Urinary bladder (tissue), 4 donors: ENCODE results near the gene PTPN22. TPM values are rescaled to one million over a fixed set of nuclear protein-coding genes. Genes with fewer than 3 reads are reported as not detected.

Experiments used
- DNase-seq: peaks from one replicate; pipeline ENCODE4 v3.0.0-alpha.2; 2015; ENCODE audit errors: extremely low spot score
- H3K27ac ChIP-seq: one replicate; pipeline ENCODE4 v1.5.1; 2013; ENCODE audit warnings: low read depth, mild to moderate bottlenecking, moderate library complexity
- H3K36me3 ChIP-seq: one replicate; pipeline ENCODE4 v1.6.1; 2013; ENCODE audit warnings: mild to moderate bottlenecking, moderate library complexity; ENCODE audit not compliant: insufficient read depth
- H3K4me1 ChIP-seq: one replicate; pipeline ENCODE4 v1.6.1; 2013; ENCODE audit warnings: mild to moderate bottlenecking, moderate library complexity; ENCODE audit not compliant: insufficient read depth
- H3K4me3 ChIP-seq: one replicate; pipeline ENCODE4 v1.5.1; 2013; ENCODE audit warnings: low read depth, low read length
- WGBS: extraction: QIAGEN DNeasy Blood & Tissue Kit; methylation state at CpG from one replicate; pipeline ENCODE4 v1.1.7; 2013; 5-methylcytosine and 5-hydroxymethylcytosine counted together
- polyA plus RNA-seq: library from polyadenylated mRNA; stranded (reverse); fragments of 200-250 nt; gene quantifications from one replicate; pipeline ENCODE4 v1.2.3, GENCODE V29; 2013
- total RNA-seq: library from RNA; depleted of rRNA; stranded (reverse); fragments of >200 nt; gene quantifications from one replicate; pipeline ENCODE4 v1.2.3, GENCODE V29; 2014
- donor health status: healthy with polysubstance abuse.
- donor health status: healthy.

Gene PTPN22
- total RNA-seq (2.3 TPM), polyA plus RNA-seq (1.2 TPM)

GRCh38 chr1:113871597-113872113, at the start of gene PTPN22:
PTPN22 (minus strand) TSS chr1:113871712.
- 70% methylated on average over 4 of the region's 4 CpGs for WGBS
- DNase-seq = no peak
- Histone ChIP-seq H3K36me3 (peaks cover 1% of the 10 kb centered on the region), H3K4me1 (no peaks in the 10 kb centered on the region), H3K4me3 (peak within 1 kb of the TSS; percentile 18), H3K27ac (no peak within 1 kb of the TSS)

GRCh38 chr1:113918243-113918642, 46.7 kb upstream of the PTPN22 start:
- Histone ChIP-seq H3K27ac (no peak overlapping the region), H3K4me1 (no peaks in the 10 kb centered on the region), H3K36me3 (no peaks in the 10 kb centered on the region), H3K4me3 (no peak overlapping the region)
- DNase-seq = no peak

- 88% methylated on average over 2 of the region's 2 CpGs for WGBS
- no peaks in the 10 kb centered on the region for H3K4me1 ChIP-seq
- no peak overlapping the region for H3K27ac ChIP-seq
- no peak for DNase-seq
- no peak overlapping the region for H3K4me3 ChIP-seq
- H3K36me3 ChIP-seq = no peaks in the 10 kb centered on the region
Measured at GRCh38 chr1:113917400-113918082, 46.0 kb upstream of the PTPN22 start.

GRCh38 chr1:113916974-113917373, 45.5 kb upstream of the PTPN22 start:
- H3K27ac ChIP-seq = no peak overlapping the region
- H3K4me1 ChIP-seq = no peaks in the 10 kb centered on the region
- H3K36me3 ChIP-seq = no peaks in the 10 kb centered on the region
- no peak for DNase-seq
- no peak overlapping the region for H3K4me3 ChIP-seq
- 94% methylated on average over 5 of the region's 5 CpGs for WGBS

GRCh38 chr1:113913887-113914664, 42.6 kb upstream of the PTPN22 start:
- Histone ChIP-seq H3K4me3 (no peak overlapping the region), H3K4me1 (no peaks in the 10 kb centered on the region), H3K36me3 (no peaks in the 10 kb centered on the region), H3K27ac (no peak overlapping the region)
- WGBS = 89% methylated on average over 5 of the region's 5 CpGs
- DNase-seq = no peak

GRCh38 chr1:113913312-113913668, 41.8 kb upstream of the PTPN22 start:
- Histone ChIP-seq H3K36me3 (no peaks in the 10 kb centered on the region), H3K4me1 (no peaks in the 10 kb centered on the region), H3K4me3 (no peak overlapping the region), H3K27ac (no peak overlapping the region)
- 34% methylated on average over 3 of the region's 3 CpGs for WGBS
- DNase-seq = no peak

- no peak overlapping the region for H3K4me3 ChIP-seq
- no peaks in the 10 kb centered on the region for H3K36me3 ChIP-seq
- no peak for DNase-seq
- H3K27ac ChIP-seq = no peak overlapping the region
- H3K4me1 ChIP-seq = no peaks in the 10 kb centered on the region
- whole genome bisulfite sequencing = 26% methylated on average over 6 of the region's 6 CpGs
Measured at GRCh38 chr1:113912594-113913311, 41.2 kb upstream of the PTPN22 start.

- H3K4me3 ChIP-seq = peak overlapping the region; percentile 66
- no peak overlapping the region for H3K27ac ChIP-seq
- H3K36me3 ChIP-seq = no peaks in the 10 kb centered on the region
- H3K4me1 ChIP-seq = no peaks in the 10 kb centered on the region
- no peak for DNase-seq
- WGBS = under 1% methylated on average over 17 of the region's 17 CpGs
Measured at GRCh38 chr1:113905435-113905861, 33.9 kb upstream of the PTPN22 start.

- peak; percentile 98 for DNase-seq
- WGBS = under 1% methylated on average over 67 of the region's 67 CpGs
- H3K27ac ChIP-seq = peak within 1 kb of the TSS; percentile 74
- peak within 1 kb of the TSS; percentile 66 for H3K4me3 ChIP-seq
- no peaks in the 10 kb centered on the region for H3K4me1 ChIP-seq
- no peaks in the 10 kb centered on the region for H3K36me3 ChIP-seq
Measured at GRCh38 chr1:113904674-113905434, 33.3 kb upstream of the PTPN22 start, which contains the start of the genes AP4B1 and DCLRE1B. AP4B1 (minus strand) TSS chr1:113904799; CDS start chr1:113904717, 82 bp downstream. DCLRE1B (plus strand) TSS chr1:113905326; CDS start chr1:113905587, 261 bp downstream.

- WGBS = under 1% methylated on average over 11 of the region's 11 CpGs
- H3K4me1 ChIP-seq = no peaks in the 10 kb centered on the region
- no peaks in the 10 kb centered on the region for H3K36me3 ChIP-seq
- no peak for DNase-seq
- peak overlapping the region; percentile 66 for H3K4me3 ChIP-seq
- H3K27ac ChIP-seq = peak overlapping the region; percentile 74
Measured at GRCh38 chr1:113904293-113904673, 32.8 kb upstream of the PTPN22 start.

- 19% methylated on average over 7 of the region's 7 CpGs for WGBS
- Histone ChIP-seq H3K27ac (no peak overlapping the region), H3K36me3 (no peaks in the 10 kb centered on the region), H3K4me3 (peak overlapping the region; percentile 66), H3K4me1 (no peaks in the 10 kb centered on the region)
- DNase-seq = no peak
Measured at GRCh38 chr1:113903501-113904292, 32.2 kb upstream of the PTPN22 start.

GRCh38 chr1:113901191-113901590, 29.7 kb upstream of the PTPN22 start:
- WGBS = 86% methylated on average over 3 of the region's 3 CpGs
- H3K4me3 ChIP-seq = no peak overlapping the region
- no peaks in the 10 kb centered on the region for H3K4me1 ChIP-seq
- DNase-seq = no peak
- no peaks in the 10 kb centered on the region for H3K36me3 ChIP-seq
- H3K27ac ChIP-seq = no peak overlapping the region
